Peyer's patch (tissue), 4 donors: ENCODE data around the gene INHBB.

Experiments
- POLR2A ChIP-seq, 2 donors: fragments of 450-650 bp; IDR thresholded peaks; one replicate each; pipeline ENCODE4 v1.5.1; 2017; ENCODE audit warnings: antibody characterized with exemption in 2 of 2, mild to moderate bottlenecking in 2 of 2, moderate library complexity in 2 of 2
- TF ChIP-seq, protein P1 (sequence below), 6 experiments: fragments of 450-650 bp in 4 of 6; fragments of 200-600 bp in 2 of 6; sonication (generic) in 1 of 6; IDR thresholded peaks; one replicate each; pipeline ENCODE4 v1.5.1; 2017 to 2019; ENCODE audit warnings: antibody characterized with exemption in 6 of 6, mild to moderate bottlenecking in 3 of 6, moderate library complexity in 1 of 6

DNA sequence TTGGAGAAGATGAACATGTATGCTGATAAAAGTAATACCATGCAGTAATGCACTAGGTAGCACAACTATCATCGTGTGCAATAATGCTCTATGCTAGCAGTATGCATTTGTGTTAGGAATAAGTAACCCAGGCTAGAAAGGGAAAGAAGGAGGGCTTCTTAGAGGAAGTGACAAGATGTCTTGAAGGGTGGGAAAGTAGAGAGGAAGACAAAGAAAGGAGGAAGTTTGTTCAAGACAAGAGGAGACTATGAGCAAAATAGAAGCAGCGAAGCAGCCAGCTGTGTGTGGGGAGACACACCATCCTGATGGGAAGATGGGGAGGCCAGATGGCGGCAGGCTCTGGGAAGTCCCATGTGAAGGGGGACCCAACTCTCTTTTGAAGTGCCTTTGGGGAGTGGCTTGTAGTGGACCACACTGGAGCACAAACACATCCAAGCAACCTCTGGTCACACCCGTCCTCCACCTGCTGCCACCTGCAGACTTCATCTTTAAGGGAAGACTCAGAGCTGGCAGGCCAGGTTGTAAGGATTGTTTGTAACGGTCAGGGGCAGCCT, 39.9 kb upstream of the INHBB start:
- TF ChIP-seq, protein P1, sequence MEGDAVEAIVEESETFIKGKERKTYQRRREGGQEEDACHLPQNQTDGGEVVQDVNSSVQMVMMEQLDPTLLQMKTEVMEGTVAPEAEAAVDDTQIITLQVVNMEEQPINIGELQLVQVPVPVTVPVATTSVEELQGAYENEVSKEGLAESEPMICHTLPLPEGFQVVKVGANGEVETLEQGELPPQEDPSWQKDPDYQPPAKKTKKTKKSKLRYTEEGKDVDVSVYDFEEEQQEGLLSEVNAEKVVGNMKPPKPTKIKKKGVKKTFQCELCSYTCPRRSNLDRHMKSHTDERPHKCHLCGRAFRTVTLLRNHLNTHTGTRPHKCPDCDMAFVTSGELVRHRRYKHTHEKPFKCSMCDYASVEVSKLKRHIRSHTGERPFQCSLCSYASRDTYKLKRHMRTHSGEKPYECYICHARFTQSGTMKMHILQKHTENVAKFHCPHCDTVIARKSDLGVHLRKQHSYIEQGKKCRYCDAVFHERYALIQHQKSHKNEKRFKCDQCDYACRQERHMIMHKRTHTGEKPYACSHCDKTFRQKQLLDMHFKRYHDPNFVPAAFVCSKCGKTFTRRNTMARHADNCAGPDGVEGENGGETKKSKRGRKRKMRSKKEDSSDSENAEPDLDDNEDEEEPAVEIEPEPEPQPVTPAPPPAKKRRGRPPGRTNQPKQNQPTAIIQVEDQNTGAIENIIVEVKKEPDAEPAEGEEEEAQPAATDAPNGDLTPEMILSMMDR (IDR thresholded peaks at IDR 0.05): no peak
- TF ChIP-seq POLR2A (IDR thresholded peaks at IDR 0.05): no peak
